HG03196 (cell line): ENCODE data around the gene STRN3.
"Not testable (repeated sequence)": the region's sequence is repeated elsewhere in the genome, so short reads cannot be mapped to it uniquely, and the experiment has no call there.

ENCODE experiments used
- ATAC-seq: cut with Tn5 transposase; IDR thresholded peaks from one replicate; pipeline ENCODE4 v1.9.1; 2021; ENCODE audit not compliant: unreplicated experiment

Gene STRN3

DNA sequence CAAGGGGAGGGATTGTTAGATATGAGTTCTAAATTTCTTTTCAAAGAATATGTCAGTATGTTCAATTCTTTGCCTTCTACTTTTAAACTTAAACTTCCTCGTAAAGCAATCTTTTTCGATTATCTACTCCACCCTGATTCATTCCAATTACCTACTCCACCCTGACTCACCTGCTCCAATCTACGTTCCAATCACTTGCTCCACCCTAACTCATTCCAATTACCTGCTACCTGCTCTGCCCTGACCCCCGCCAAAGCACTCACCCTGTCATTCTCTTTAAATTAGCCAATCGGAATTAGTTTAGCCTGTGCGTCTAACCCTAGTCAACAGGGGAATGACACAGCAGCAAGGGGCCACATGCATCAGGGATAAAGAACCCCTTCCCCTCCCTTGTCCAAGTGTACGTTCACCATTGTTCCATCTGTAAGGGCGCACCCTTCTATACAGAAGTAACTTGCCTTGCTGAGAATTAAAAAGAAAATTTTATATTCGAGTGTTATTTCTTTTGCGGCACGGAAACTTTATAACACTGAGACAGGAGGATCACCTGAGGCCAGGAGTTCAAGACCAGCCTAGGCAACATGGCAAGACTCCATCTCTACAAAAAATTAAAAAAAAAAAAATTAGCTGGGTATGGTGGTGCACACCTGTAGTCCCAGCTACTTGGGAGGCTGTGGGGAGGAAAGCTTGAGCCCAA, 54.0 kb downstream of the STRN3 start:
- ATAC-seq = not testable (repeated sequence)

DNA sequence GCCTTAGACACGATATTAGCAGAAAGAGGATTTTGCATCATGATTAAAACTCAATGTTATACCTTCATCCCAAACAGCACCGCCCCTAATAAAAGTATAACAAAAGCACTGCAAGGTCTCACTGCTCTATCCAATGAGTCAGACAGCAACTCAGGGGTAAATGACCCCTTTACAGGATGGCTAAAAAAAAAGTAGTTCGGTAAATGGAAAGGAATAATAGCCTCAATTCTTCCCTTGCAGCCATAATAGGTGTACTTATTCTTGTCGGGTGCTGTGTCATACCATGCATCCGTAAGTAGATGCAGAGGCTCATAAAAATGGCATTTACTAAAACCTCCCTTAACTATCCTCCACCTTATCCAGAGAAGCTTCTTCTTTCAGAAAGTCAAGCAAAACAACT, 54.6 kb downstream of the STRN3 start:
- no peak for ATAC-seq

DNA sequence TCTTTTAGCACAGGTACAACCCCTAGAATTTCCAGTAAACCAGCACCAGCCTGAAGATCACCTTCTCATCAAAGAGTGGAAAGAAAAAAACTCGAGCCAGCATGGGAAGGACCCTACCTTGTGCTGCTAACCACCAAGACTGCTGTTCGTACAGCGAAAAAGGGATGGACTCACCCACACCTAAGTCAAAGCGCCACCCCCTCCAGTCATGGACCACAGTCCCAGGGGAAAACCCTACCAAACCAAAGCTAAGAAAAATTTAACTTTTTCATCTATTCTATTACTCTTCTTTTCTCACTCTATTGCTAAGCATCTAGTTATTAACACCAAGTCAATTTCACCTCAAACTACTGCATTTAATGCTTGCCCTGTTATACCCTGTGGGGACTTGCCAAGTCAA, 56.4 kb downstream of the STRN3 start:
- ATAC-seq = peak; percentile 72

DNA sequence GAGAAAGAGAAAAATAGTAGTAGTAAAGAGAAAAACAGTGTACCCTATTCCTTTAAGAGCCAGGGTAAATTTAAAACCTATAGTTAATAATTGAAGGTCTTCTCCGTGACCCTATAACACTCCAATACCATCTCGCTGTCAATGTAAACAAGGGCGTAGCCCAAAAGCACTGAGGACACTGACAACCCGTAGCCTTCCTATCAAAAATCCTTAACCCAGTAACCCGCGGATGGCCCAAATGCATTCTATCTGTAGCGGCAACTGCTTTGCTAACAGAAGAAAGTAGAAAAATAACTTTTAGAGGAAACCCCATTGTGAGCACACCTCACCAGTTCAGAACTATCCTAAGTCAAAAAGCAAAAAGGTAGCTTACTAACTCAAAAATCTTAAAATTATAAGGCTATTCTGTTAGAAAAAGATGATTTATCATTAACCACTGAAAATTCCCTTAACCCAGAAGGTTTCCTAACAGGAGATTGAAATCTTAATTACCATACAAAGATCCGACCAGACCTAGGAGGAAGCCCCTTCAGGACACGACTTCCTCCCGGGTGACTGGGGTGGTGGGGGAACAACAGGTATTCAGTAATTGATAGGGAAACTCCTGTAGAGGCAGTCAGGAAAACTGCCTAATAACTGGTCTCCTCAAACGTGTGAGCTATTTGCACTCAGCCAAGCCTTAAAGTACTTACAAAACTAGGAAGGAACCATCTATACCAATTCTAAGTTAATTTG, 58.6 kb downstream of the STRN3 start:
- ATAC-seq = not testable (repeated sequence)

DNA sequence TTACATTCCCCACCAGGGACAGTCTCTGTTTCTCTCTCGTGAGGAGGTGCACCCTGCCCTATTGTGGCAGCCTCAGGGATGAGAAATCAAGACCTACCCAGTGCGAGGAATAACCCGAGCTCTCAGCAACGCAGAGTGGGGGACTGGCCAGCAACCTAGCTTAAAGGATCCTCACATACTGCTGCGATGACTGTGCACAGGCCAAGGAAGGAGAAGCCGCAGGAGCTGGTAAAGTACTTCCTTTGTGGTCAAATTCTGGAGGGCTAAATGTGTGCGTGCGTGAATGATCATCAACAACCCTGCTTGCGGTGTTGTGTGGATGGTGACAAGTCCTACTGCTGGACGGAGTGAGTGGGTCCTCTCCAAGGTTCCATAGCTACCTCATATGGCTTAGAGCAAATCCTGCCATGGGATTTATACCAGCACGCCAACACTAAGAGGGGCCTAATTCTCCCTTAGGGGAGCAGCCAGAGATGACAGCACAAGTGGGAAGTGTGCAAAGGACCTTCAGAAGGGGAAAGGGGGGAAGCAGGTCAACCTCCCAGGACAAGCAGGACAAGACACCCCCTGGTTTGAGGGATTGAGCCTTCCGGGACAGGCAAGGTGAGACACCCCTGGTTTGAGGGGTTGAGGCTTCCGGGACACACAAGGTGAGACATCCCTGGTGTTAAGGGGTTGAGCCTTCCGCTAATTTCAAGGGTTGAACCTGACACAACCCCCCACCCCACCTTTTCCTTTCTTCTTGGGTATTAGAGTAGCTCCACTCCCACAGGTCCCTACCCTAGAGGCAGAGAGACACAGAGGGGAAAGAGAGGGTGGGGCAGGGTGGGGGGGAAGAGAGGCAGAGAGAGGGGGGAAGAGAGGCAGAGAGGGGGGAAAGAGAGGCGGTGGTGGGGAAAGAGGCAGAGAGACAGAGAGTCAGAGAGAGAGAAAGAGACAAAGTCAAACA, 59.5 kb downstream of the STRN3 start:
- ATAC-seq = no peak

DNA sequence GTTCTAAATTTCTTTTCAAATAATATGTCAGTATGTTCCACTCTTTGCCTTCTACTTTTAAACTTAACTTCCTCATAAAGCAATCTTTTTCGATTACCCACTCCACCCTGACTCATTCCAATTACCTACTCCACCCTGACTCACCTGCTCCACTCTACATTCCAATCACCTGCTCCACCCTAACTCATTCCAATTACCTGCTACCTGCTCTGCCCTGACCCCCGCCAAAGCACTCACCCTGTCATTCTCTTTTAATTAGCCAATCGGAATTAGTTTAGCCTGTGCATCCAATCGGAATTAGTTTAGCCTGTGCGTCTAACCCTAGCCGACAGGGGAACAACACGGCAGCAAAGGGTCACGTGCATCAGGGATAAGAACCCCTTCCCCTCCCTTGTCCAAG, 60.3 kb downstream of the STRN3 start:
- ATAC-seq = not testable (repeated sequence)

DNA sequence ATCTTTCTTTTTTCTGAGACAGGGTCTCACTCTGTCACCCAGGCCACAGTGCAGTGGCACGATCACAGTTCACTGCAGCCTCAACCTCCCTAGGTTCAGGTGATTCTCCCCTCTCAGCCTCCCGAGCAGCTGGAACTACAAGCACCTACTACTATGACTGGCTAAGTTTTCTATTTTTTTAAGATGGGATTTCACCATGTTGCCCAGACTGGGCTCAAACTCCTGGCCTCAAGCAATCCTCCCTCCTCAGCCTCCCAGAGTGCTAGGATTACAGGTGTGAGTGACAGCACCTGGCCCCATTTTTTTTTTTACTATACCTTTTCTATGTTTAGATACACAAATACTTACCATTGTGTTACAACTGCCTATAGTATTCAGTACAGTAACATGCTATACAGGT, 63.6 kb downstream of the STRN3 start:
- not testable (repeated sequence) for ATAC-seq

DNA sequence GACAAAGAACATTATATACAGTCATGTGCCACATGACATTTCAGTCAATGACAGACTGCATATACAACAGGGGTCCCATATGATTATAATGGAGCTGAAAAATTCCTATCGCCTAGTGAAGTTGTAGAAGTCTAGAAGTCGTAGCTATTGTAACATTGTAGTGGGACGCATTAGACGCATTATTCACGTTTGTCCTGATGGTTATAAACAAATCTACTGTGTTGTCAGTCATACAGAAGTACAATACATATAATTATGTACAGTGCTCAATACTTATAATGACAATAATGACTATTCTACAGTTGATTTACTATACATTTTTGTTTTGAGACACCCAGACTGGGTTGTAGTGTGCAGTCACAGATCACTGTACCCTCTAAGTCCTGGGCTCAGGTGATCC, 64.8 kb downstream of the STRN3 start:
- ATAC-seq = no peak

DNA sequence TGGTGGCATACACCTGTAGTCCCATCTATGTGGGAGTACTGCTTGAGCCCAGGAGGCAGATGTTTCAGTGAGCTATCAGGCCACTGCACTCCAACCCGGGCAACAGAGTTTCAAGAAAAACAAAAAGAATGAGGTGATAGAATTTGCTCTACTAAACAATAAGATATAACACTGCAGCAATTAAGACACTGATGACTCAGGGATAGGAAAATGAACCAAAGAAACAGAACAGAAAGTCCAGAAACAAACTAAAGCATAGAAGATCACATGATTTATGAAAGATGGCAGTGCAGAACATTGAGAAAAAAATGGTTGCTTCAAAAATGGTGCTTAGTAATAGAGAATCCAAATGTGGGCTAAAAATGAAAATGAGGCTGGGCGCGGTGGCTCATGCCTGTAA, 66.0 kb downstream of the STRN3 start:
- ATAC-seq = no peak

DNA sequence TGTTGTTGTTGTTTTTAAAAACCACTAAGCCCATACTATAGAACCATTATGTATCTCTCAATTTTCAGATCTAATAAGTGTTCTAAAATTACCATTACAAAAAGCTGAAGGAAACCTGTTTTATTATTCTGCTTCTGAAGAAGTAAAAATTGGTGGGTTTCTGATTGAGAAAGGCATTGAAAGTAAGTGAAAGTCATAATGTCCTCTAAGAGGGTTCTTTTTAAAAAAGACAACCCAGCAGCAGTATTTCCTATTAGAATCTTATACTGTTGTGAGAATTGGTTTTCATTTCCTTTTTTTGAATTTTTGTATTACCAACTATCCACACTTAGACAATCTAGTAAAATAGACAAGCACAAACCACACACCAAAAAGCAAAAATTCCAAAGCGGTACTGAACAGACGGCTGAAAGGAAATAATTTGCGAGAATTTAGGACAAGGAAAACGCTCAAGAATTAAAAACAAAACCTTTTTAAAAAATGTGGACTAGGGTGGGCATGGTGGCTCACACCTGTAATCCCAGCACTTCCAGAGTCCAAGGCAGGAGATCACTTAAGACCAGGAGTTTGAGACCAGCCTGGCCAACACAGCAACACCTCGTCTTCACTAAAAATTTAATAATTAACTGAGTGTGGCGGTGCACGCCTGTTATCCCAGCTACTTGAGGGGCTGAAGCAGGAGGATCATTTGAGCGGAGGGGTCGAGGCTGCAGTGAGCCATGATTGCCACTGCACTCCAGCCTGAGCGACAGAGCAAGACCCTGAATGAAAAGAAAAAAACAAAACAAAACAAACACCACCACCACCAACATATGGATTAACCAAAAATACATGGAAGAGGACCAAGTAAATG, 67.4 kb downstream of the STRN3 start:
- no peak for ATAC-seq

DNA sequence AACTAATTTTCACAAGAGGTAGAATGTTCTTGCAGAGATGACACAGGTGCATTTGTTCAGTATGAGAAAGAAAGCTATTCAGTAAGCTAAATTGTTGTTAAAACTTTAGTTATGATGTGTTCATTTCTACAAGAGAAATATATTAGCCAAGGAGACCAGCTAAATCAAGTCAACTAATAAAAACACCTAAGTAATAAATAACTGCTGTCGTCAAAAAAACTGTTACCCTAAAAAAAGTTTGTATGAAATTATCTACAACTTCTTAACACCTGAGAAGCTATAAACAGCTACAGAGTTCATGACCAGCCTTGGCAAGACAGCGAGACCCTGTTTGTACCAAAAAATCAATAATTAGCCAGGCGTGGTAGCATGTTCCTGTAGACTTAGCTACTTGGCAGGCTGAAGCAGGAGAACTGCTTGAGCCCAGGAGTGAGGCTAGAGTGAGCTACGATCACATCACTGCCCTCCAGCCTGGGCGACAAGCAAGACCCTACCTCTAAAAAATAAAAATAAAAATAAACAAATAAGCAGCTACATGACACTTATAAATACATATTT, 68.3 kb downstream of the STRN3 start:
- ATAC-seq = peak; percentile 72

DNA sequence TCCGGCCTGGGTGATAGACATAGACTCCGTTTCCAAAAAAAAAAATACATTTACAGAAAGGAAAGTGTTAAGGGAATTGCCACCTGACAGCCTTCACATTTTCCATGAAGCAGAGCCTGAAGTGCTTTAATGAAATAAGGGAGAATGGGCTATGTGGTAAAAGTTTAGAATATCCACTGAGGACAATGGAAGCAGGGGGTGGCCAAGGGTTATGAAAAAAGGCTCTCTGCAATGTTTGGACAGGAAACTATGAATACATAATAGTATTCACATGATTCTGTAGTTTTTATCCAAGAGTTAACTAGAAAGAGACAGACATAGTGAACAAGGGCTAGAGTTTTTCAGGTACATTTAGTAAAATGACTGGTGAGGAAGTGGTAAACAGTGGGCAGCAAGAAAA, 76.5 kb downstream of the STRN3 start:
- ATAC-seq = no peak

DNA sequence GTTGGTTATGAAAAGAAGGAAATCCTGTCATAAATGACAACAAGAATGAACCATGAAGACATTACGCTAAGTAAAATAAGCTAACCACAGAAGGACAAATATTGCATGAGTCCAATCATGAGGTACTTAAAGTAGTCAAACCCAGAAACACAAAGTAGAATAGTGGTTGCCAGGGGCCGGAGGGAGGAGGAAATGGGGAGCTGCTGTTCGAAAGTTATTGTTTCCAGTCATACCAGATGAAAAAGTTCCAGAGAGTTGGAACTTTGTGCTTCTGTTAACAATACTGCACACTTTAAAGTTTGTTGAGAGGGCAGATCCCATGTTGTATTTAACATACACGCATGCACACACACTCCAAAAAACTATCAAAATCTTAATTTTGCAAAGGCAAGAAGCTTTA, 82.5 kb downstream of the STRN3 start:
- ATAC-seq = no peak

DNA sequence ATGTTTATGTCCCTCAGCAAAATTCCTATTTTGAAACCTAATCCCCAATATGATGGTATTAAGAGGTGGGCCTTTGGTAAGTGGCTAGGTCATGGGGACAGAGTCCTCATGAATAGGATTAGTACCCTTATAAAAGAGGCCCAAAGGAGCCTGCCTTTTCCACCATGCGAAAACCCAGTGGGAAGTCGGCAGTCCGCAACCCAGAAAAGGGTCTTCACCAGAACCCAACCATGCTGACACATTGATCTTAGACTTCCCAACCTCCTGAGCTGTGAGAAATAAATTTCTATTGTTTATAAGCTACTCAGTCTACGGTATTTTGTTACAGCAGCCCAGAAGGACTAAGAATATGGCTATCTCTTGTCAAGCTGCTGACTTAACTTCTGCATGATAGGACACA, 85.3 kb downstream of the STRN3 start:
- no peak for ATAC-seq

DNA sequence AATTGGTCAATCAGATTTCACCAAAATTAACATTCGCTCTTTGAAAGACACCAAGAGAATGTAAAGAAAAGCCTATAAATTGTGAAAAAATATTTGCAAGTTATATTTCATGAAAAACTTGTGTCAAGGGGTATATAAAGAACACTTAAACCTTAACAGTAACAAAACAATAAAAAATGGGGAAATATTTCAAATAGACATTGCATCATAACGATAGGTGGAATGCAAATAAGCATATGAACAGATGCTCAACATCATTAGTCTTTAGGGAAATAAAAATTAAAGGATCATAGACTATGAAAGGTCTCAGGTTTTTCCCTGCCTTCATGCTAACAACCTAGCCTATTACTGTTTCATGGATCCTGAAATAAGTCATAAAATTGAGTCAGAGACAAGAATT, 87.6 kb downstream of the STRN3 start:
- no peak for ATAC-seq

DNA sequence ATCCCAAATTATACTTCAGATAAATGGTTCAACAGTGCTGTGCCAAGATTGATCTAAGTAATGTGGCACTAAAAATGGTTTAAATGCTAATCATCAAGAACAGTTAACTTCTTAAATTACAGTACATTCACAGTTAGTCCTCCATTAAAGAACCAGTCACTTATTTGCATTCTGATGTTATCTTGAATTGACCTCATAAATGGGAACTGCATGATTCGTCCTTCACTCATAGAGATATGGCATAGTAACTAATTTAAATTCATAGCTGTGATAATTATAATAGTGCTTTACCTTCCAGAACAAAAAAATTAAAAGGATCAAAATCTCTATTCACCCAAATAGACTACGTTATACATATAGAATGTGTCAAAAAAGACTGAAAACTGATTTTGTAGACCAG, 90.7 kb downstream of the STRN3 start:
- no peak for ATAC-seq

DNA sequence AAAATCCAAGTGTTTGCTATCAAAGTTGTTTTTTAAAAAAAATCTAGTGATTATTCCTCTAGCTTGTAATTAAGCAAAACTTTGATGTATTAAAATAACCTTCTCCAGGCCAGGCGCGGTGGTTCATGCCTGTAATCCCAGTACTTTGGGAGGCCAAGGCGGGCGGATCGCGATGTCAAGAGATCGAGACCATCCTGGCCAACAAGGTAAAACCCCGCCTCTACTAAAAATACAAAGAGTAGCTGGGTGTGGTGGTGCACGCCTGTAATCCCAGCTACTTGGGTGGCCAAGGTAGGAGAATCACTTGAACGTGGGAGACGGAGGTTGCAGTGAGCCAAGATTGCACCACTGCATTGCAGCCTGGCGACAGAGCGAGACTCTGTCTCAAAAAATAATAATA, 92.2 kb downstream of the STRN3 start:
- ATAC-seq = not testable (repeated sequence)

DNA sequence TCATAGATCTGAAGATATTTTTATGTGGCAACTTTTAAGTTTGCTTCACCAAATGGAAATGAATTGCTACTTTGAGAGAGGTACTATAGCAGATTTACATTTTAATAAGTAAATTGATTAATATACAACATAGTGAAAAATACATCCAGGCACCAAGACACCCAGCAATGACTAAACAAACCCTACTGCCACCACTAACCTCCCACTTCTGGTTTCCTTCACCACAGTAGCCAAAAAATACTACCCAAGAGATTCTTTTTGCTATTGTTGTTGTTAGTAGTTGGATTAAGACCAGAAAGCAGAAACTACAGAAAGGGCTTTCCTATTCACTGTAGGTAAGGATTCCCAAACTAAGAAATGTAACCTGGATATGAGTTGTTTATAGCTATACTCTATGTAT, 97.7 kb downstream of the STRN3 start:
- no peak for ATAC-seq

DNA sequence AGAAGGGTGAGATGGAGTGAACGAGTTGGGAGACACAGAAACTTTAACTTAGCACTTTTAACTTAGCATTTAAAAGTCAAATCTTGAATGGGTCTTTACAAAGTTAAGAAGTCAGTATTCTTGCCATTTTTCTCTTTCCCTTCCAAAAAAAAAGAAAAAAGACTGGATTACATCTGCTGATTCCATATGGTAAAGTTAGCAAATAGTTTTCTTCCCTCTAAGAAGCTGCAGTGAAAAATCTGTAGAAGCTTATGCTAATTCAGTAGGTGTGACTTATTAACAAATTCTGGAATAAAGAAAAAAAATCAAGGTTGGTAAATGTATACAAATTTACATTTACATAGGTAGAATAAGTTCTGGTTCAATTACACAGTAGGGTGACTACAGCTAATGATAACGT, 100.9 kb downstream of the STRN3 start:
- ATAC-seq = no peak

DNA sequence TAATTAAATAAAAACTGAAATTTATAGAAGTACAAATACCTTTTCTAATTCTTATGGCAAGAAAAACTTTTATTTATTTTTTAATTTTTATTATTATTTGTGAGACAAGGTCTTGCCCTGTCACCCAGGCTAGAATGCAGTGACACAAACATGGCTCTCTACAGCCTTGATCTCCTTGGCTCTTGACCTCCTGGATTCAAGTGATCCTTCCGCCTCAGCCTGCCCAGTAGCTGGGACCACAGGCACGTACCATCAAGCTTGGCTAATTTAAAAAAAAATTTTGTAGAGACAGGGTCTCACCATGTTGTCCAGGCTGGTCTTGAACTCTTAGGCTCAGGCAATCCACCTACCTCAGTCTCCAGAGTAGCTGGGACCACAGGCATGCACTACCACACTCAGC, 104.4 kb downstream of the STRN3 start:
- ATAC-seq = no peak
